DOHH2 (cell line): ENCODE results near the gene CD47.

ENCODE experiments used
- H3F3A ChIP-seq: fragments of 200-600 bp; sonication (generic), shearing (Covaris generic); 2 replicates; pipeline ENCODE4 v1.6.0; 2016; ENCODE audit warnings: antibody characterized with exemption, mild to moderate bottlenecking; ENCODE audit not compliant: control insufficient read depth, insufficient read depth
- H3K27ac ChIP-seq: fragments of 200-600 bp; sonication (generic); 2 replicates; pipeline ENCODE4 v1.5.1; 2014; ENCODE audit warnings: low read depth, mild to moderate bottlenecking, low read length, moderate library complexity
- H3K27me3 ChIP-seq: fragments of 200-600 bp; sonication (generic); 2 replicates; pipeline ENCODE4 v1.6.1; 2014; ENCODE audit warnings: mild to moderate bottlenecking, low read length, mixed read lengths; ENCODE audit not compliant: control insufficient read depth
- H3K36me3 ChIP-seq: fragments of 200-600 bp; sonication (generic); 2 replicates; pipeline ENCODE4 v1.6.1; 2014; ENCODE audit warnings: mild to moderate bottlenecking, low read length, moderate library complexity, mixed read lengths; ENCODE audit not compliant: control insufficient read depth
- H3K4me1 ChIP-seq: fragments of 200-600 bp; sonication (generic); 2 replicates; pipeline ENCODE4 v1.6.1; 2014; ENCODE audit warnings: mild to moderate bottlenecking, low read length, mixed read lengths; ENCODE audit not compliant: control insufficient read depth
- H3K4me2 ChIP-seq: fragments of 200-600 bp; sonication (generic); 2 replicates; pipeline ENCODE4 v1.6.0; 2014; ENCODE audit warnings: mild to moderate bottlenecking, low read length, moderate library complexity
- H3K4me3 ChIP-seq: fragments of 200-600 bp; sonication (generic); 2 replicates; pipeline ENCODE4 v1.5.1; 2014; ENCODE audit warnings: mild to moderate bottlenecking, low read length, mixed read lengths
- H3K79me2 ChIP-seq: fragments of 200-600 bp; sonication (generic); 2 replicates; pipeline ENCODE4 v1.6.1; 2014; ENCODE audit warnings: mild to moderate bottlenecking, low read length, mixed read lengths; ENCODE audit not compliant: control insufficient read depth
- H3K9me2 ChIP-seq: fragments of 200-600 bp; sonication (generic); replicated peaks from 2 replicates; pipeline ENCODE4 v1.6.1; 2014; ENCODE audit warnings: mild to moderate bottlenecking, low read length, mixed read lengths; ENCODE audit not compliant: control insufficient read depth
- H3K9me3 ChIP-seq: fragments of 200-600 bp; sonication (generic); 2 replicates; pipeline ENCODE4 v1.6.1; 2014; ENCODE audit warnings: antibody characterized with exemption, low read length, mixed read lengths; ENCODE audit not compliant: control insufficient read depth, insufficient read depth
- H4K20me1 ChIP-seq: fragments of 200-600 bp; sonication (generic); 2 replicates; pipeline ENCODE4 v1.6.0; 2014; ENCODE audit warnings: low read depth, mild to moderate bottlenecking, antibody characterized with exemption, low read length, moderate library complexity; ENCODE audit not compliant: control insufficient read depth, insufficient read depth
- CTCF ChIP-seq: fragments of 200-600 bp; sonication (generic); IDR thresholded peaks from one replicate; pipeline ENCODE4 v1.5.1; 2014; ENCODE audit warnings: antibody characterized with exemption, mild to moderate bottlenecking, low read depth, low read length; ENCODE audit not compliant: poor library complexity, severe bottlenecking
- EZH2phosphoT487 ChIP-seq: fragments of 200-600 bp; sonication (generic); IDR thresholded peaks from 2 replicates; pipeline ENCODE4 v1.6.1; 2017; ENCODE audit warnings: borderline replicate concordance, mild to moderate bottlenecking, antibody characterized with exemption, low read length, moderate library complexity, mixed read lengths

Gene CD47

DNA sequence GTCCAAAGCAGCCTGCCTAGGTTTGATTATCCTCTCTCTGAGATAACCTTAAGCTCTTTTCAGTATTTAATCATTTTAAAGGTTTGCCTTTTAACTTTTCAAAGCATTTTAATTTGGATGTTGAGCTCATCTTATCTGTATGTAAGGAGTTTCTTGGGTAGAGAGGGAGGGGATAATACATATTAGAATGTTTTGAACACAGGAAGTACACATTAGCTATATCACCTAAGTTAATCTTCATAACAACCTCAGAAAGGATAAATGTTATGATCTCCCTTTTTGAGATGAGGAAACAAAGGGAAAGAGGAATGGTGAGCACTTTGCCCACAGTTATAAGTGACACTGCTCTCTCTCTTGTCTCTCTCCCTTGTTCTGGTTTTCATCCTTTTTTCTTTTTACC lies 2.2 kb upstream of the CD47 start:
- peaks cover 31% of the 10 kb centered on the region for H3K4me1 ChIP-seq
- peaks cover 16% of the 10 kb centered on the region for H3K36me3 ChIP-seq
- no peaks in the 10 kb centered on the region for H3K27me3 ChIP-seq
- no peaks in the 10 kb centered on the region for H3K9me2 ChIP-seq
- H3F3A ChIP-seq = peaks cover 15% of the 10 kb centered on the region
- H3K4me3 ChIP-seq = no peak overlapping the region
- H3K79me2 ChIP-seq = peaks cover 31% of the 10 kb centered on the region
- H3K9me3 ChIP-seq = no peaks in the 10 kb centered on the region
- H3K27ac ChIP-seq = no peak overlapping the region
- TF ChIP-seq CTCF = no peak
- H3K4me2 ChIP-seq = no peak overlapping the region
- H4K20me1 ChIP-seq = peaks cover 4% of the 10 kb centered on the region; the same call in 1 of the 2 replicates

DNA sequence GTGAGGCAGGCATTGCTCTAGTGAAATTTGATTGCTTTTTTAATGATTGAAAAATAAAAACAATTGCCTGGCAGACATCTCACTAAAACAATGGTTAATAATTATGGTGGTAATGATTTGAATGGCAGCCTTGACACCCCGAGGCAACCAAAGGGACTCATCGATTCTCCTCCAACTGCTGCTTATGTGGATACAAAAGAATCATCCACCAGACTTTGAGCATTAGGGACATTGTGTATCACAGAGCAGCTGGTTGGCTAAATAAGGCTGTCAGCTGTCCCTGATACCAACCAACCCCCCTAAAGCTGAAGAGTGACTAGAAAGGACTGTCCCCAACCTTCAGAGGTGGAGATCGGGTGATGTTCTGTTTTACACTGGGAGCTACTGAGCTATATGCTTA lies 1.7 kb upstream of the CD47 start:
- peaks cover 36% of the 10 kb centered on the region for H3K4me1 ChIP-seq
- no peaks in the 10 kb centered on the region for H3K9me3 ChIP-seq
- no peak overlapping the region for H3K27ac ChIP-seq
- H3K36me3 ChIP-seq = peaks cover 20% of the 10 kb centered on the region
- H3K79me2 ChIP-seq = peaks cover 36% of the 10 kb centered on the region
- H3F3A ChIP-seq = peaks cover 15% of the 10 kb centered on the region
- TF ChIP-seq EZH2phosphoT487 = no peak
- TF ChIP-seq CTCF = no peak
- H3K9me2 ChIP-seq = no peaks in the 10 kb centered on the region
- peaks cover 4% of the 10 kb centered on the region; the same call in 1 of the 2 replicates for H4K20me1 ChIP-seq
- no peaks in the 10 kb centered on the region for H3K27me3 ChIP-seq
- no peak overlapping the region; the same call in 1 of the 2 replicates for H3K4me2 ChIP-seq
- H3K4me3 ChIP-seq = no peak overlapping the region

- peak overlapping the region; percentile 94 for H3K4me2 ChIP-seq
- H3K27ac ChIP-seq = no peak overlapping the region
- TF ChIP-seq EZH2phosphoT487 = no peak
- TF ChIP-seq CTCF = no peak
Observed at GRCh38 chr3:108091498-108092250, 843 bp upstream of the CD47 start.

More at GRCh38 chr3:108091498-108092250, 843 bp upstream of the CD47 start:
- Histone ChIP-seq H3K4me3 (peak overlapping the region; percentile 81), H3F3A (peaks cover 15% of the 10 kb centered on the region), H3K4me1 (peaks cover 44% of the 10 kb centered on the region), H3K79me2 (peaks cover 44% of the 10 kb centered on the region), H3K9me3 (no peaks in the 10 kb centered on the region), H4K20me1 (peaks cover 4% of the 10 kb centered on the region; the same call in 1 of the 2 replicates), H3K9me2 (no peaks in the 10 kb centered on the region), H3K27me3 (no peaks in the 10 kb centered on the region), H3K36me3 (peaks cover 29% of the 10 kb centered on the region)
